HG02678 (cell line): ENCODE data around the gene GRIA4.
A peak's percentile ranks its signal among the peaks of the same experiment; 100 is the strongest.
"Not testable (repeated sequence)": the region's sequence is repeated elsewhere in the genome, so short reads cannot be mapped to it uniquely, and the experiment has no call there.

Experiments
- ATAC-seq: cut with Tn5 transposase; IDR thresholded peaks from one replicate; pipeline ENCODE4 v1.9.1; 2021; ENCODE audit warnings: mild to moderate bottlenecking, moderate library complexity; ENCODE audit not compliant: unreplicated experiment

Gene GRIA4

GRCh38 chr11:105785850-105786249 lies 176.0 kb downstream of the GRIA4 start:
- ATAC-seq = not testable (repeated sequence)

GRCh38 chr11:105786741-105787140 lies 176.9 kb downstream of the GRIA4 start:
- ATAC-seq = no peak

- ATAC-seq = no peak
Observed at GRCh38 chr11:105789579-105790420, 179.9 kb downstream of the GRIA4 start.

- no peak for ATAC-seq
Observed at GRCh38 chr11:105790840-105791239, 181.0 kb downstream of the GRIA4 start.

GRCh38 chr11:105793092-105793491 lies 183.2 kb downstream of the GRIA4 start:
- ATAC-seq = no peak

GRCh38 chr11:105799263-105799662 lies 189.4 kb downstream of the GRIA4 start:
- ATAC-seq = no peak

GRCh38 chr11:105799728-105800462 lies 190.0 kb downstream of the GRIA4 start:
- no peak for ATAC-seq

- no peak for ATAC-seq
Observed at GRCh38 chr11:105802390-105802789, 192.5 kb downstream of the GRIA4 start.

- no peak for ATAC-seq
Observed at GRCh38 chr11:105811242-105811641, 201.4 kb downstream of the GRIA4 start.

- no peak for ATAC-seq
Observed at GRCh38 chr11:105821372-105821771, 211.5 kb downstream of the GRIA4 start.

- ATAC-seq = no peak
Observed at GRCh38 chr11:105821781-105822180, 211.9 kb downstream of the GRIA4 start.

GRCh38 chr11:105823495-105824033 lies 213.7 kb downstream of the GRIA4 start:
- ATAC-seq = no peak

- no peak for ATAC-seq
Observed at GRCh38 chr11:105824457-105825013, 214.7 kb downstream of the GRIA4 start.

GRCh38 chr11:105825141-105825540 lies 215.3 kb downstream of the GRIA4 start:
- ATAC-seq = no peak

- no peak for ATAC-seq
Observed at GRCh38 chr11:105827906-105828305, 218.0 kb downstream of the GRIA4 start.

- peak; percentile 90 for ATAC-seq
Observed at GRCh38 chr11:105829084-105829483, 219.2 kb downstream of the GRIA4 start.

- ATAC-seq = no peak
Observed at GRCh38 chr11:105834461-105834860, 224.6 kb downstream of the GRIA4 start.

- no peak for ATAC-seq
Observed at GRCh38 chr11:105838668-105839384, 229.0 kb downstream of the GRIA4 start.

- no peak for ATAC-seq
Observed at GRCh38 chr11:105840391-105840790, 230.5 kb downstream of the GRIA4 start.

GRCh38 chr11:105852403-105852802 lies 242.5 kb downstream of the GRIA4 start:
- no peak for ATAC-seq

GRCh38 chr11:105854269-105854668 lies 244.4 kb downstream of the GRIA4 start:
- ATAC-seq = no peak
